Lung (tissue), 12 donors: ENCODE measurements around the gene ZER1. TPM values are rescaled to one million over a fixed set of nuclear protein-coding genes. Genes with fewer than 3 reads are reported as not detected.

Experiments used
- ATAC-seq: fragments of 200-7000 bp; cut with Tn5 transposase; one replicate; pipeline ENCODE4 v1.9.1; 2020; ENCODE audit warnings: moderate number of reproducible peaks; ENCODE audit not compliant: insufficient read depth, low FRiP score
- DNase-seq, 3 donors: peaks; one replicate each; pipeline ENCODE4 v3.0.0-alpha.2; 2013 to 2017
- H3K27ac ChIP-seq, 2 donors: one replicate each; pipeline ENCODE4 v1.5.1; 2013; ENCODE audit warnings: mild to moderate bottlenecking in 2 of 2, moderate library complexity in 2 of 2, control low read depth in 1 of 2, inconsistent platforms in 1 of 2, low read depth in 1 of 2, low read length in 1 of 2
- H3K27me3 ChIP-seq, 3 donors: one replicate each; pipeline ENCODE4 v1.5.1; 2013; ENCODE audit warnings: low read length in 2 of 3; ENCODE audit not compliant: control insufficient read depth in 3 of 3, insufficient read depth in 3 of 3
- H3K36me3 ChIP-seq, 4 donors: one replicate each; pipeline ENCODE4 v1.5.1; 2013; ENCODE audit warnings: low read length in 4 of 4, mild to moderate bottlenecking in 1 of 4, moderate library complexity in 1 of 4; ENCODE audit not compliant: control insufficient read depth in 4 of 4, insufficient read depth in 4 of 4
- H3K4me1 ChIP-seq, 5 donors: one replicate each; pipeline ENCODE4 v1.5.1; 2013; ENCODE audit warnings: low read length in 5 of 5, mild to moderate bottlenecking in 2 of 5, moderate library complexity in 1 of 5; ENCODE audit not compliant: control insufficient read depth in 5 of 5, insufficient read depth in 5 of 5
- H3K4me3 ChIP-seq: one replicate; pipeline ENCODE4 v1.5.1; 2013; ENCODE audit warnings: mild to moderate bottlenecking, control low read depth, moderate library complexity
- H3K9ac ChIP-seq, 2 donors: one replicate each; pipeline ENCODE4 v1.5.1; 2013; ENCODE audit warnings: low read length in 2 of 2, control low read depth in 1 of 2; ENCODE audit not compliant: insufficient read depth in 1 of 2
- H3K9me3 ChIP-seq, 4 donors: one replicate each; pipeline ENCODE4 v1.5.1; 2013; ENCODE audit warnings: low read length in 3 of 4, mild to moderate bottlenecking in 1 of 4, moderate library complexity in 1 of 4; ENCODE audit not compliant: control insufficient read depth in 4 of 4, insufficient read depth in 3 of 4
- CTCF ChIP-seq: IDR thresholded peaks from 2 replicates; pipeline ENCODE4 v1.5.1; 2012; ENCODE audit warnings: mild to moderate bottlenecking; ENCODE audit errors: control extremely low read depth, extremely low read depth
- WGBS, 2 donors: extraction: QIAGEN DNeasy Blood & Tissue Kit; methylation state at CpG; one replicate each; pipeline ENCODE4 v1.1.7; 2013; 5-methylcytosine and 5-hydroxymethylcytosine counted together
- polyA plus RNA-seq, 2 donors: library from polyadenylated mRNA; stranded (reverse); fragments of 200-250 nt; gene quantifications; one replicate each; pipeline ENCODE4 v1.2.1, GENCODE V29; 2013
- total RNA-seq, 2 donors: library from RNA; depleted of rRNA in 1 of 2; stranded (reverse); fragments of >200 nt in 1 of 2; gene quantifications; one replicate each; pipeline ENCODE4 v1.2.1, GENCODE V29; 2014 to 2021
- donor health status: control.
- donor health status: control.
- donor health status: Bipolar disorder and iron deficiency.
- donor health status: healthy.
- donor health status: DM: yes; HTN: yes; CAD: no.

ZER1 gene
- total and polyA plus RNA-seq, 4 donors, result 17.6 to 39.0 (median 28.4) TPM

DNA sequence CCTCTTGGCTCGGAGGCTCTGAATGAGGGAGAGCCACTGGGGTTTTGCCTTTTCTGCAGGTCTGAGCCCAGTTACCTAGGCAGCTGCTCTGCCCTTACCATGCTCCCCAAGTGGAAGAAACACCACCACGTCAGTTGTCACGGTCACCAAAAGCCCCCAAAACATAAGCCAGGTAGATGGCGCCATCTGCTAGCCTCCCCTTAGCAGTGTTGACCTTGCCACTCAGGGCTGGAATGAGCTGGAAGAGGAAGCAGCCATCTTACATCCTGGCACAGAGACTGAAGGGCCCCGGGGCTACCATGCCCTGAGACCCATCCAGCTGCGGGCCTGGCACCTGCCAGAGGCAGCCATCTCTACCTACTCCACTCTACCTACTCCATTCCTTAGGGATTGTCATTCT is 7.4 kb downstream of the ZER1 start:
- Histone ChIP-seq H3K4me3 (no peak overlapping the region), H3K9ac (no peak overlapping the region), H3K4me1 (peaks cover 0 to 7% (median 0%) of the 10 kb centered on the region in 5 donors), H3K27me3 (no peaks in the 10 kb centered on the region), H3K9me3 (no peaks in the 10 kb centered on the region), H3K36me3 (peaks cover 0 to 8% (median 1%) of the 10 kb centered on the region in 4 donors), H3K27ac (peak overlapping the region in 1 of 2 donors; percentile 33)
- 81 to 83% methylated on average over 6 of the region's 6 CpGs for WGBS, 2 donors
- TF ChIP-seq CTCF, result no peak
- no peak for DNase-seq
- ATAC-seq, result no peak

DNA sequence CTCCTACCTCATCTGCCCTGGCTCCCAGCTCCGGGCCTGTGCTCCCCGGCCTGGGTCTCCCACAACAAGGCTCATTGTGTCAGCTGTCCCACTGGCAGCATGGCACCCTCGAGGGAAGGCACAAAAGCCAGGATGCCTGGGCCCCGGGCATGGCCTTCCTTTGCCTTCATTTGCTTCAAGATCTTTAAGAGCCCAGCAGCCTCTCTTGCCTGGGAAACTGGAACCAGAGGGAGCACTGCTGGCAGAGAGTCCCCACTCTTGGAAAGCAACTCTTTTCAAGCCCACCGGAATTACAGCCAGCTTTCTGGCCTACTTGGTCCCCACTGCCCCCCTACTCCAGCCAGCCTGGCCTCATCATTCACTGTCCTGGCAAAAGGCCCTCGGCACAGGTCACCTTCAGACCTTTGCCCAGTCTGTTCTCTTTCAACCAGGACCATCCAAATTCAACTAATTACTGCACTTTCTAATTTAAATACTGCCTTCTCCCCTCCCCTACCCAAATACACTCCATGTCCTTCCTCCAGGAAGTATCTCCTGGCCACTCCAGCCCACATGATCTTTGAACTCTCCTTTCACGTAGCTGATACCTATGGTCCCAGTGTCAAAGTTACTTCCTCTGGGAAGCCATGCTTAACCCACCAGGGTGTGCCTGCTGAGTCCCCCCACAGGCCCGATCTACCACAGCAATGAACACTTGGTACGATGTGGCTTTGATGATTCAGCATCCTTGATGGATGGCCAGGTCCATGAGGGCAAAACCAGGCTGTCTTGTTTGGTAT is 8.9 kb downstream of the ZER1 start:
- ATAC-seq (no peak), DNase-seq (no peak)
- Histone ChIP-seq H3K27me3 (no peaks in the 10 kb centered on the region), H3K36me3 (peaks cover 0 to 8% (median 2%) of the 10 kb centered on the region in 4 donors), H3K9ac (no peak overlapping the region), H3K9me3 (no peaks in the 10 kb centered on the region), H3K4me3 (no peak overlapping the region), H3K4me1 (peaks cover 0 to 3% (median 0%) of the 10 kb centered on the region in 5 donors), H3K27ac (no peak overlapping the region)
- TF ChIP-seq CTCF, result no peak
- 74 to 85% methylated on average over 9 of the region's 9 CpGs for WGBS, 2 donors

DNA sequence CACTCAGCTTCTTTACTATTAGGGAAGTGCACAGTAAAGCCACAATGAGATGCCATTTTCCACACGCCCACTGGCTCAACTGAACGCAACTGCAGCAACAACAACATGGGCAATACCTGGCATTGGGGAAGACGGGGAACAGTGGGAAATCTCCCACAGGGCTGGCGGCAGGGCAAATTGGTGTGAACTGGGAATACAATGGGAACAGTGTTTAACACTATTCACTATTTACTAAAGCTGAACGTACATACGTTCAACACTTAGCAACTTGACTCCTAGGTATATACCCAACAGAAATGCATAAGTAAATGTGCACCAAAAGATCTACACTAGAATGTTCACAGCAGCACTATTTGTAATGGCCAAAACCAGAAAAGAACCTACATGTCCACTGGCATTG is 14.1 kb downstream of the ZER1 start:
- ATAC-seq (no peak), DNase-seq (no peak)
- H3K9me3 ChIP-seq, result no peaks in the 10 kb centered on the region
- H3K27me3 ChIP-seq, result no peaks in the 10 kb centered on the region
- no peak overlapping the region for H3K9ac ChIP-seq
- TF ChIP-seq CTCF, result no peak
- H3K4me3 ChIP-seq, result no peak overlapping the region
- no peaks in the 10 kb centered on the region for H3K4me1 ChIP-seq
- 82 to 94% methylated on average over 6 of the region's 6 CpGs for WGBS, 2 donors
- no peak overlapping the region for H3K27ac ChIP-seq
- H3K36me3 ChIP-seq, result peaks cover 4 to 15% (median 7%) of the 10 kb centered on the region in 4 donors
